BLaER1 (cell line): ENCODE results near the gene ORM1.

ENCODE experiments used
- H3K27ac ChIP-seq: shearing (Covaris generic); formaldehyde crosslinking; 2 replicates; pipeline ENCODE4 v1.8.1; 2022
- H3K27me3 ChIP-seq: shearing (Covaris generic); formaldehyde crosslinking; 2 replicates; pipeline ENCODE4 v1.8.1; 2022
- H3K36me3 ChIP-seq: shearing (Covaris generic); formaldehyde crosslinking; 2 replicates; pipeline ENCODE4 v1.8.1; 2022
- H3K4me1 ChIP-seq: shearing (Covaris generic); formaldehyde crosslinking; 2 replicates; pipeline ENCODE4 v1.8.1; 2022
- H3K4me2 ChIP-seq: shearing (Covaris generic); formaldehyde crosslinking; 2 replicates; pipeline ENCODE4 v1.8.1; 2022
- H3K4me3 ChIP-seq: shearing (Covaris generic); formaldehyde crosslinking; 2 replicates; pipeline ENCODE4 v1.8.1; 2022
- H3K9ac ChIP-seq: shearing (Covaris generic); formaldehyde crosslinking; 2 replicates; pipeline ENCODE4 v1.8.1; 2022
- H3K9me3 ChIP-seq: shearing (Covaris generic); formaldehyde crosslinking; 2 replicates; pipeline ENCODE4 v1.8.1; 2022
- H4K20me1 ChIP-seq: shearing (Covaris generic); formaldehyde crosslinking; 2 replicates; pipeline ENCODE4 v1.8.1; 2022
- Cebpa-rat ChIP-seq: shearing (Covaris generic); IDR thresholded peaks from 2 replicates; pipeline ENCODE4 v1.8.1; 2022

ORM1 gene

DNA sequence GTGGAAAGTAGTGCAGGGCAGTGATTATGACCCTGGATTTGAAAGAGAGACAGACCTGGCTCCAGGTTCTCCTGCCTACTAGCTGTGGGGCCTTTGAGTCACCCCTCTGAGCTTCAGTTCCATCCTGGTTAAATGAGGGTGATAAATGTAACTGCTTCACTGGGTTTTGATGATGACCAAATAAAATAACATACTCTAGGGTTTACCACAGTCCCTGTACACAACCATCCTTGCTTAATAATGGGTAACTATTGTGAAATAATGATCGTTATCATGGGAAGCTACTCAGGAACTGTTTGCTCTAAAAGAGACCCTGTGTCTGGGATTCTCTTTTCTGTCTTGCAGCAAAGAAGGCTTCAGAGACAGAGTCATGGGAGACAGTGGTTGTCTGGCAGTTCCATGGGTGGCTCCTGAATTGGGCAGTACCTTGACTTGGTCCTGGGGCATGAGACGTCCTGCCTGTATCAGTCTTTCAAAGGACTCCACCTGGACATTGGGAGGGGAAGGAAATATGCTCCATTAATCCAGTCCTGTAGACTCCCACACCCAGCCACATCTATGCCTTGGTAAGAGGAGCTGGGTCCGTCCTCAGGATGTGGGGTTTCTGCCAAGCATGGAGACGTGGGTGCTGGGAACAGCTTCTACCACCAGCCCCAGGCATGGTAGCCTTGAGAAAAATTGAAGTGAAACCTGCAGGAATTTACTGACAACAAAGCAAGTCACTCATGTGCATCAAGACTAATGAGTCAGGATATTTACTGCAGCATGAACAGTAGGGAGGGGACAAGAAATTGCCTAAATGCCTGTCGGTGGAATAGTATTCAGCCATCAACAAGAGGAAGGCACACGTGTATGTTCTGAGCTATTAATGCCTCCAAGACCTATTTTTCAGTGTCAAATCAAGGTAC is 41.5 kb downstream of the ORM1 start:
- peak overlapping the region; percentile 98 for H3K4me2 ChIP-seq
- H3K4me1 ChIP-seq, result peaks cover 79% of the 10 kb centered on the region
- H3K9ac ChIP-seq, result peak overlapping the region; percentile 52
- H3K27ac ChIP-seq, result peak overlapping the region; percentile 81
- H3K36me3 ChIP-seq, result peaks cover 87% of the 10 kb centered on the region
- no peaks in the 10 kb centered on the region for H3K27me3 ChIP-seq
- no peaks in the 10 kb centered on the region for H3K9me3 ChIP-seq
- H4K20me1 ChIP-seq, result 0 out of 2 replicates have a peak, but pooled peaks cover 2% of the 10 kb centered on the region
- peak; percentile 90 for TF ChIP-seq Cebpa-rat
- H3K4me3 ChIP-seq, result no peak overlapping the region

DNA sequence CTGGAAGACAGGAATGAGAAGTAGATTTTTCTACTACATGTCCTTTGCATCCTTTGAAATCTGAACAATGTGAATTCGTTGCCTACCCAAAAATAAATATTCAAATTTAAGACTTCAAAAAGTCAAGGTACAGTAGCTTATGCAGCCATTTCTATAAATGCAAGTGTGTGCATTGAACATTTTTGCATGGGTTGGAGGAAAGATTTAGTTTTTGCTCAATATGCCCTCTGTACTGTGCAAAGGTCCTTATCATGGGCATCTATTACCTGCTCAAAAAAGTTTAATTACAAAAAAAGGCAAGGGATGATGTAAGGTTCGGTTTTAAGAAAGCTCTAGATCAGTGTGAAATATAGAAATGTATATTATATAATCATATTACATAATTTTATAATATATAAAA is 42.3 kb downstream of the ORM1 start:
- H4K20me1 ChIP-seq, result no peaks in the 10 kb centered on the region
- peaks cover 79% of the 10 kb centered on the region for H3K36me3 ChIP-seq
- TF ChIP-seq Cebpa-rat, result no peak
- peaks cover 87% of the 10 kb centered on the region for H3K4me1 ChIP-seq
- no peaks in the 10 kb centered on the region for H3K9me3 ChIP-seq
- H3K27ac ChIP-seq, result peak overlapping the region; percentile 81; the same call in 1 of the 2 replicates
- peak overlapping the region; percentile 98 for H3K4me2 ChIP-seq
- no peak overlapping the region for H3K9ac ChIP-seq
- no peaks in the 10 kb centered on the region for H3K27me3 ChIP-seq
- no peak overlapping the region for H3K4me3 ChIP-seq

GRCh38 chr9:114366334-114367128 is 43.6 kb downstream of the ORM1 start:
- TF ChIP-seq Cebpa-rat, result no peak
- Histone ChIP-seq H3K36me3 (peaks cover 69% of the 10 kb centered on the region), H3K4me3 (peak overlapping the region; percentile 34; the same call in 1 of the 2 replicates), H3K27me3 (no peaks in the 10 kb centered on the region), H4K20me1 (no peaks in the 10 kb centered on the region), H3K4me2 (peak overlapping the region; percentile 98), H3K9ac (peak overlapping the region; percentile 70), H3K4me1 (peaks cover 100% of the 10 kb centered on the region), H3K9me3 (no peaks in the 10 kb centered on the region), H3K27ac (peak overlapping the region; percentile 100)

DNA sequence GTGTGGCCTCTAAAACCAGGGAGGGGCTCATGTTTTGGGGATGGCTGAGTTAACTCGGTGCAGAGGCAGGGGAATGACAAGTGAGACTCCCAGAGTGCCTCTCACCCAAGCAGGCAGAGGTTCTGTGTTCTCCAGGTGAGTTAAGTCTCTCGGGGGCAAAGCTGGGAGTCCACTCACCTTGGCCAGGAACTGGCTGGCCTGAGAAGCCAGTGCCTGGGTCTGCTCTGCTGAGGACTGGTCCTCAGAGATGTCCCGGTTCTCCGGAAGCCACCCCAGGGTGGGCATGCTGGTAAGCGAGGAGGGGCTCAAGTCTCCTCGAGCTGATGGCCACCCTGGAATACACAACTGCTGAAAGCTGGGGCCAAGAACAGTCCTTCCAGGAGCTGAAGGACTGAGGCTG is 44.5 kb downstream of the ORM1 start:
- Histone ChIP-seq H3K9ac (peak overlapping the region; percentile 70), H4K20me1 (no peaks in the 10 kb centered on the region), H3K27ac (peak overlapping the region; percentile 100), H3K4me3 (peak overlapping the region; percentile 34; the same call in 1 of the 2 replicates), H3K27me3 (no peaks in the 10 kb centered on the region), H3K9me3 (no peaks in the 10 kb centered on the region), H3K4me1 (peaks cover 100% of the 10 kb centered on the region), H3K4me2 (peak overlapping the region; percentile 98), H3K36me3 (peaks cover 62% of the 10 kb centered on the region)
- no peak for TF ChIP-seq Cebpa-rat

GRCh38 chr9:114367772-114368569 is 45.1 kb downstream of the ORM1 start:
- Histone ChIP-seq H4K20me1 (no peaks in the 10 kb centered on the region), H3K4me1 (peaks cover 98% of the 10 kb centered on the region), H3K4me2 (peak overlapping the region; percentile 98), H3K9me3 (no peaks in the 10 kb centered on the region), H3K4me3 (peak overlapping the region; percentile 34; the same call in 1 of the 2 replicates), H3K27me3 (no peaks in the 10 kb centered on the region), H3K27ac (peak overlapping the region; percentile 100), H3K36me3 (peaks cover 56% of the 10 kb centered on the region), H3K9ac (peak overlapping the region; percentile 70)
- no peak for TF ChIP-seq Cebpa-rat

DNA sequence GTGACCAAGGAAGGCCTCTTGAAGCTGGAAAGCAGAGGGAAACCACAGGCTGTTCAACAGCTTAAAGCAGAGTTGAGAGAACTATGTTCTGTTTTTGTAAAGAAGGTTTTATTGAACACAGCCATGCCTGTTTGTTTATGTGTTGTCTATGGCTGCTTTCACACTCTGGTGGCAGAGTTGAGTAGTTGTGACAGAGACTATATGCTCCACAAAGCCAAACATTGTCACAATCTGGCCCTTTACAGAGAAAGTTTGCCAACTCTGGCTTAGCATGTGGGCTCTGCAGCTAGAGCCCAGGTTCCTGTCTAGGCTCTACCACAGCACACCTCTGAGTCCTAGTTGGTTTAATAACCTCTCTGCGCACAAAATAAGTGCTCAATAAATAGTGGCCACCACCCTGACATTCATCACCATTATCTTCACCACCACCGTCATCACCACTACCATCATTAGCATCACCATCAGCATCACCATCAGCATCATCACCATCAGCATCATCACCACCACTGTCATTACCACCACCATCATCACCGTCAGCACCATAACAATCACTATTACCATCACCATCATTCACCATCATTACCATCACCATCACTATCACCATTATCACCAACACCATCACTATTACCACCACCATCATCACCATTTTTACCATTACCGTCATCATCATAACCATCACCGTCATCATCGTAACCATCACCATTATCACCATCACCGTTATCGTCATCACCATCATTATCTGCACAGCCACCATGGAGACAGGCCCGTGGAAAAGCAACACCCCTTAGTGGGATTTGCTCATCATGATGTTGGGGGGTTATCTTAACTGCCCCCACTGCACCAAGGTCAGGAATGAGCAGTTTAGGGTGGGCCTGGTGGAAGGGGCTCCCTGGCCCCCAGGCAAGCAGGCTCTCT is 46.6 kb downstream of the ORM1 start:
- no peaks in the 10 kb centered on the region for H3K27me3 ChIP-seq
- peak overlapping the region; percentile 93 for H3K9ac ChIP-seq
- H3K9me3 ChIP-seq, result no peaks in the 10 kb centered on the region
- H3K4me3 ChIP-seq, result peak overlapping the region; percentile 57
- no peak for TF ChIP-seq Cebpa-rat
- no peaks in the 10 kb centered on the region for H4K20me1 ChIP-seq
- peaks cover 50% of the 10 kb centered on the region for H3K36me3 ChIP-seq
- H3K27ac ChIP-seq, result peak overlapping the region; percentile 100
- H3K4me1 ChIP-seq, result peaks cover 96% of the 10 kb centered on the region
- H3K4me2 ChIP-seq, result peak overlapping the region; percentile 98

- Histone ChIP-seq H4K20me1 (no peaks in the 10 kb centered on the region), H3K4me2 (peak overlapping the region; percentile 98), H3K9ac (peak overlapping the region; percentile 93), H3K9me3 (no peaks in the 10 kb centered on the region), H3K4me3 (peak overlapping the region; percentile 57), H3K27ac (peak overlapping the region; percentile 100), H3K4me1 (peaks cover 96% of the 10 kb centered on the region), H3K27me3 (no peaks in the 10 kb centered on the region), H3K36me3 (peaks cover 50% of the 10 kb centered on the region)
- no peak for TF ChIP-seq Cebpa-rat
Observed at GRCh38 chr9:114370251-114370967, 47.5 kb downstream of the ORM1 start.

GRCh38 chr9:114370968-114371320 is 48.0 kb downstream of the ORM1 start:
- Histone ChIP-seq H3K4me1 (peaks cover 95% of the 10 kb centered on the region), H3K9ac (peak overlapping the region; percentile 93), H4K20me1 (no peaks in the 10 kb centered on the region), H3K9me3 (no peaks in the 10 kb centered on the region), H3K27ac (peak overlapping the region; percentile 100), H3K4me2 (peak overlapping the region; percentile 98), H3K27me3 (no peaks in the 10 kb centered on the region), H3K4me3 (peak overlapping the region; percentile 57), H3K36me3 (peaks cover 49% of the 10 kb centered on the region)
- TF ChIP-seq Cebpa-rat, result no peak
